Upper lobe of left lung (tissue), 4 donors: ENCODE data around the gene FAM53B.

ENCODE experiments used
- CTCF ChIP-seq, 6 experiments: fragments of 450-650 bp in 4 of 6; fragments of 200-600 bp in 2 of 6; sonication (generic) in 2 of 6; IDR thresholded peaks; one replicate each; pipeline ENCODE4 v1.5.1; 2016 to 2019; ENCODE audit warnings: antibody characterized with exemption in 6 of 6
- EP300 ChIP-seq, 4 donors: sonication (generic); formaldehyde crosslinking; IDR thresholded peaks; one replicate each; pipeline ENCODE4 v1.5.1; 2017; ENCODE audit warnings: antibody characterized with exemption in 4 of 4, control low read depth in 2 of 4
- POLR2A ChIP-seq, 4 donors: fragments of 450-650 bp; IDR thresholded peaks; one replicate each; pipeline ENCODE4 v1.5.1; 2016 to 2017; ENCODE audit warnings: antibody characterized with exemption in 4 of 4, mild to moderate bottlenecking in 2 of 4
- POLR2AphosphoS5 ChIP-seq, 2 donors: sonication (generic); formaldehyde crosslinking; IDR thresholded peaks; one replicate each; pipeline ENCODE4 v1.5.1; 2017; ENCODE audit warnings: antibody characterized with exemption in 2 of 2

GRCh38 chr10:124594240-124594639 lies 149.9 kb downstream of the FAM53B start:
- TF ChIP-seq EP300 (IDR thresholded peaks at IDR 0.05) (no peak), POLR2A (IDR thresholded peaks at IDR 0.05) (no peak), POLR2AphosphoS5 (IDR thresholded peaks at IDR 0.05) (no peak), CTCF (IDR thresholded peaks at IDR 0.05) (no peak)
